SK-N-DZ (cell line): ENCODE measurements around the gene TANC1.

Experiments
- DNase-seq: peaks from one replicate; pipeline ENCODE4 v3.0.0-alpha.2; 2015; ENCODE audit warnings: low spot score
- small RNA-seq, 2 experiments: library from RNA; depleted of rRNA; stranded (forward); fragments of <200 nt; gene quantifications; one replicate each; pipeline ENCODE3, GENCODE V24; 2014

Gene TANC1

DNA sequence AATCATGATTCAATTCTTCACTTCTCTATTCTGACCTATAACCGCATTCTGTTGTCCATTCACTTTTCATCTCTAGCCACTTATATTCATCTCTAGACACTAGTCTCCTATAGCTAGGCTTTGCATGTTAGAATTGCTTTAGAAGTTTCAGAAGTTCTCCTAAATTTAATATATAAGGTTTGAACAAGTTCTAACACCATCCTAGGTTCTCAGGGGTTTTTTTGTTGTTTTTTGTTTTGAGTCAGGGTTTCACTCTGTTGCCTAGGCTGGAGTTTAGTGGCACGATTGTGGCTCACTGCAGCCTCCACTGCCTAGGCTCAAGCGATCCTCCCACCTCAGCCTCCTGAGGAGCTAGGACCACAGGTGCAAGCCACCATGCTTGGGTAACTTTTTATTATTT lies 298.1 kb downstream of the TANC1 start:
- no peak for DNase-seq

GRCh38 chr2:159267921-159268320 lies 299.5 kb downstream of the TANC1 start:
- no peak for DNase-seq

- DNase-seq, result no peak
These were observed 302.4 kb downstream of the TANC1 start for GRCh38 chr2:159270744-159271379.

DNA sequence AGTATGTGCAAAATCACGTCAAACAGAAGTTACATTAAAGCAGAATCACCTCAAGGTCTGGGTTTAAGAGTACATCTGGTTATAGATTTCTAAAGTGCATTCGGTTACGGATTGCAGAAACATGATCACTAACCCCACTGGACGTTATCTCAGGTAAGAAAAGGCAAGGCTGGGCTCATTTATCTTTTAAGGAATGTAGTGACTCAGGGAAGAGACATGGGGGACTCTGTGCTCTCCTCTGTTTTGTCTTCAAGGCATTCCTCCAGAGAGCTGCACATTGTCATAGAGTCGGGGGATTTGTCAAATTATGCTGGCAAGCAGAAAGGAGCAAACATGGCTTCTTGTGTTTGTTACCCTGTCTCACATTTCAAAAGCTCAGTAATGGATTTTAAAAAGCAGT lies 303.7 kb downstream of the TANC1 start:
- no peak for DNase-seq

- no peak for DNase-seq
These were observed 306.7 kb downstream of the TANC1 start for GRCh38 chr2:159275111-159275510.

- DNase-seq, result no peak
These were observed 311.3 kb downstream of the TANC1 start for GRCh38 chr2:159279700-159280099.

- no peak for DNase-seq
These were observed 312.6 kb downstream of the TANC1 start for GRCh38 chr2:159281002-159281401.

Small RNAs within 50 kb of the gene (small RNA-seq; reads per million reads assigned to genes)
- gene MIR6888 (0 to 0.04 reads per million in 2 experiments), gene RNU2-21P (0 to 0.04 reads per million in 2 experiments), gene RNU6-580P (0 reads per million in 2 experiments)
